GM21786 (cell line): Measurements from ENCODE around the gene KIF23.

ENCODE experiments used
- ATAC-seq: cut with Tn5 transposase; IDR thresholded peaks from one replicate; pipeline ENCODE4 v1.9.1; 2021; ENCODE audit not compliant: unreplicated experiment

The KIF23 gene

DNA sequence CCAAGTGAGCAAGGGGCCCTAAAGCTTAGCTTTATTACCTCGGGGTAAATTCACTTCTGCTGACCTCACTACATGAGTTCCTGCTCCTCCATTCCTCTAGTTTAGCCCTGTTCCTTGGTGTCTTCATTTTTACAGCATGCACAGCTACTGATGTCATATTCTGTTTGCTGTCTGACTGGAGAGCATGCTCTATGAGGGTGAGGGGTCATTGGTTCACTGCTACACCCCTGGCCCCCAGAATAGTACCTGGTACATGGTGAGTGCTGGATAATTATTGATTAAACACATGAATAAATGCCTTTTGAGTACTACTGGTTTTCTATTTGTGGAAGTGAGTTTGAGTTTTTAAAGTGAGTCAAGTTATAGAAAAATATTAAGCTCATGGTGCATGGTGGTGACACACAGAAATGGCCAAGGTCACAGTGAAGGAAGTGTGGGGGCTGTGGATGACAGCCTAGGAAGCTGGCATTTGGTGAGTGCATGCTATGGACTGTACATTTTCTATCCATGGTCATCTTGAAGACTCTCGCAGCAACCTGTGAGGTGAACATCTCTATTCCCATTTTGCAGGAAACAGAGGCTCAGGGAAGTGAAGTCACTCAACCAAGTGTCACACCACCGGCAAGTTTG lies 72.4 kb downstream of the KIF23 start:
- no peak for ATAC-seq

DNA sequence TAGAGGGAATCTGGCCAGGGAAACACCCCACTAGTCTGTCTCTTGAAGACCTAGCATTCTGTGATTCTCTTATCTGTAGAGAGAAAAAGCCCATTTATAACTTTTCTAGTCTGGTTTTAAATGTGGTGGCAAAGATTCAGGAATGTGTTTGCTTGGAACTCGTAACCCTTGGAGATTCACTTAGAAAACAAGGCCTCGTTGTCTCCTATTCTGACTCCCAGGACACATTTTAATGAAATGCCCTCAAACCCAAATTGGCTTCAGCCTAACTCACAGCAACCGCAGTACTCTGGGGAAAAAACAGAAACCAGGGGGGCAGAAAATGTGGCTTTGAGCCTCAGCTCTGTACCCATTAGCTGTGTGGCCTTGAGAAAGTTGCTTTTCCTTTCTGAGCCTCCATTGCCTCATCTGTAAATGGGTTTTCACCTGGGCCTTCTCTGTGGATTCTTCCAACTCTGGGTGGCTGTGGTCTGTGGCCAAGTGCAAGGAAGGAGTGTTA lies 75.0 kb downstream of the KIF23 start:
- no peak for ATAC-seq

DNA sequence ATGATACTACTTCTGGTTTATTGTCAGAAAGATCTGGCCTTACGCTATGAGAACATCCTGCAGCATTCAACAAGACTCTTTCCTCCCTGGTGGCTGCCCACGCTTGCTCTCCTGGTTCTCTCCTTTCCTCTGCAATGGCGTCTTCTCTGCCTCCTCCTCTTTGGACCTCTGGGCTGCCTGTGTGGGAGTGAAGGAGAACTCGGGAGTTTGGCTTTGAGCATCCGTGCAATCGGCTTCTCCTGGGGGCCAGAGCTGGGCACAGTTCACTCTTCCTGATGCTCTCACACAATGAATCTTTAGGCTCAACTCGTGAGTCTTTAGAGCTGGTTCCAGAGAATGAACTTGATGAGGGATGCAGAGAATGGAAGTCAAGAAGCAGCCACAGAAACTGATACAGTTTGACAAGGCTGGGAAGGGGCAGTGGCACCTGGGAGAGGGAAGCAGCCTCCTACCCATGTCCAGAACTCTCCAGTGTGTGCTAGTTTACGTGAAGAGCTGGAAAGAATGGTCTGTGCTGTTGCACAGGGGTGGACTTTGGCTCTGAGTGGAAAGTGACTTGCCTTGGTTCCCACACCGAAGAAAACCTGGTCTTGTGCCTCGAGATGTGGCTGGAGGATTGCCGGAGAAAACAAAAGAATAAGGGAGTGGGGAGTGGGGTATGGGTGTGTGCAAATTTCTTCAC lies 76.3 kb downstream of the KIF23 start:
- no peak for ATAC-seq

- ATAC-seq: no peak
These were observed 76.9 kb downstream of the KIF23 start for GRCh38 chr15:69491038-69491505.

GRCh38 chr15:69493406-69493805 lies 79.3 kb downstream of the KIF23 start:
- ATAC-seq: no peak

GRCh38 chr15:69496001-69496400 lies 81.9 kb downstream of the KIF23 start:
- ATAC-seq: no peak

GRCh38 chr15:69497076-69497475 lies 82.9 kb downstream of the KIF23 start:
- ATAC-seq: no peak

DNA sequence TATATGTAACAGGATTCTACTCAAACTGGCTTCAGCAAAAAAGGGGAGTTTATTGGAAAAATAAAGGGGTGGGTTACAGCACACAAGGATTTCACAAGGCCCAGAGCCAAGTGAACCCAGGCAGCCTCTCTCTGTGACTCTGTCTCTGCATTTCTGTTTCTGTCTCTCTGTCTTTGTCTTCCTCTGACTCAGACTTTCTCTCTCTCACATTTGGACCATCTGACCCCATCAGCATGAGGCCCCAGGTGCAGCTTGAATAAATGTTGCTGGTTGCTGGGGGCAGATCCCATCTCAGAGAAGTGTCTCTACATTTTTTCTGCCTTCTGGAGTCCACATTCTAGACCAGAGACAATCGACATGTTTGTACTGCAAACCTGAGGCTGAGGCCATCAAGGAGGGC lies 83.5 kb downstream of the KIF23 start:
- no peak for ATAC-seq
